DOHH2 (cell line): ENCODE data around the gene TSKS.

Experiments used
- EZH2phosphoT487 ChIP-seq: fragments of 200-600 bp; sonication (generic); IDR thresholded peaks from 2 replicates; pipeline ENCODE4 v1.6.1; 2017; ENCODE audit warnings: borderline replicate concordance, mild to moderate bottlenecking, antibody characterized with exemption, low read length, moderate library complexity, mixed read lengths
- TF ChIP-seq, protein P1 (sequence below): fragments of 200-600 bp; sonication (generic); IDR thresholded peaks from one replicate; pipeline ENCODE4 v1.5.1; 2014; ENCODE audit warnings: antibody characterized with exemption, mild to moderate bottlenecking, low read depth, low read length; ENCODE audit not compliant: poor library complexity, severe bottlenecking

GRCh38 chr19:49798574-49798973 is 35.5 kb upstream of the TSKS start:
- TF ChIP-seq, protein P1, sequence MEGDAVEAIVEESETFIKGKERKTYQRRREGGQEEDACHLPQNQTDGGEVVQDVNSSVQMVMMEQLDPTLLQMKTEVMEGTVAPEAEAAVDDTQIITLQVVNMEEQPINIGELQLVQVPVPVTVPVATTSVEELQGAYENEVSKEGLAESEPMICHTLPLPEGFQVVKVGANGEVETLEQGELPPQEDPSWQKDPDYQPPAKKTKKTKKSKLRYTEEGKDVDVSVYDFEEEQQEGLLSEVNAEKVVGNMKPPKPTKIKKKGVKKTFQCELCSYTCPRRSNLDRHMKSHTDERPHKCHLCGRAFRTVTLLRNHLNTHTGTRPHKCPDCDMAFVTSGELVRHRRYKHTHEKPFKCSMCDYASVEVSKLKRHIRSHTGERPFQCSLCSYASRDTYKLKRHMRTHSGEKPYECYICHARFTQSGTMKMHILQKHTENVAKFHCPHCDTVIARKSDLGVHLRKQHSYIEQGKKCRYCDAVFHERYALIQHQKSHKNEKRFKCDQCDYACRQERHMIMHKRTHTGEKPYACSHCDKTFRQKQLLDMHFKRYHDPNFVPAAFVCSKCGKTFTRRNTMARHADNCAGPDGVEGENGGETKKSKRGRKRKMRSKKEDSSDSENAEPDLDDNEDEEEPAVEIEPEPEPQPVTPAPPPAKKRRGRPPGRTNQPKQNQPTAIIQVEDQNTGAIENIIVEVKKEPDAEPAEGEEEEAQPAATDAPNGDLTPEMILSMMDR = no peak
- no peak for TF ChIP-seq EZH2phosphoT487
